Stimulated activated CD8-positive, alpha-beta memory T cell treated with anti-CD3 and anti-CD28 coated beads, Interleukin-15, amount 100 ng/mL, for 4 hours (primary cell): ENCODE measurements around the gene GCA.
A peak's percentile ranks its signal among the peaks of the same experiment; 100 is the strongest.

Source experiments
- DNase-seq, 2 donors: peaks; one replicate each; pipeline ENCODE4 v3.0.0-alpha.2; 2020; ENCODE audit warnings: low read depth in 2 of 2

Gene GCA, protein sequence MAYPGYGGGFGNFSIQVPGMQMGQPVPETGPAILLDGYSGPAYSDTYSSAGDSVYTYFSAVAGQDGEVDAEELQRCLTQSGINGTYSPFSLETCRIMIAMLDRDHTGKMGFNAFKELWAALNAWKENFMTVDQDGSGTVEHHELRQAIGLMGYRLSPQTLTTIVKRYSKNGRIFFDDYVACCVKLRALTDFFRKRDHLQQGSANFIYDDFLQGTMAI

GRCh38 chr2:162343824-162344616, at the start of gene GCA:
Gene GCA, plus strand, starts transcription at chr2:162344132. Its CDS starts 117 bp downstream, at chr2:162344249.
- peak; percentile 95 to 96 for DNase-seq

DNA sequence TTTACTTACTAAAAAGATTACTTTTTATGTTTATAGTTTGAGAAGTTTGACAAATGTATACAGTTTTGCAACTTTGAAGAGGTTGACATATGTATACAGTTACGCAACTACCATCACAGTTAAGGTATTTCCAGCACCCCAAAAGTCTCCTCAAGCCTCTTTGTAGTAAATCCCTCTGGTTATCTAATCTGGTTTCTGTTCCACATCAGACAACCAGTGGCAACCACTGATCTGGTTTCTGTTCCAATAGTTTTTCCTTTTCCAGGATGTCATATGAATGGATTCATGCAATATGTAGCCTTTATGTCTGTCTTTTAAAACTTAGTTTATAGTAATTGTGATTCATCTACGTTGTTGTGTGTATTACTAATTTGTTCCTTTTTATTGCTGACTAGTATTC, 48.9 kb upstream of the GCA start:
- no peak for DNase-seq

GRCh38 chr2:162297925-162298552, 45.9 kb upstream of the GCA start:
- peak in 1 of 2 donors; percentile 15 for DNase-seq

DNA sequence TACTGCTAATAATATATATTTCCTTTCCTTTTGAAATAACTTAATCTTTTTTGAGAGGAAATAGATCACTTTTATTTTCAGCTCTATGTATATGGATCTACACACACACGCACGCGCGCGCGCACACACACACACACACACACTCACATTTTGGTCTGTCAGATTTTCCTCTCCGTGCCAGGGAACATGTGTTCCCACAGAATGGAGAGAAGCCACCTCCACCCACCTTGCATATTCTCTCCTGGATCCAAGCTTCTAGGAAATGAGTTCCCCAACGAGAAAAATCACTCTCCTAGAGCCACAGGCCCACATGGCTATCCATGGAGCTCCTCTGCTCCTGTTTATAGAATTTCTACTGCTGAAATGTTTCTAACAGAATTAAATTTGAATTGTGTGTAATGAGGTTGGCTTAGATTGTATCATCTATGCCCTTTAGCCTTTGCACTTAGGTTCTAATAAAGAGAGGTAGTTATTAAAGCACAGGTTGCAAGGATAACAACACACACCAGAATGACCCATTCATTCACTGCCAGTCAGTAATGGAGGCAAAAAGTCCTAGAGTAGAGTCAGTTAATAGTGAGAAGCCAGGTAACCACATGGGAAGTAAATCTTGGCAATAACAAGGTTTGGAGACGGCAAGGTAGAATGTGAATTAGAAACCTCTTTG, 45.1 kb upstream of the GCA start:
- DNase-seq: no peak

DNA sequence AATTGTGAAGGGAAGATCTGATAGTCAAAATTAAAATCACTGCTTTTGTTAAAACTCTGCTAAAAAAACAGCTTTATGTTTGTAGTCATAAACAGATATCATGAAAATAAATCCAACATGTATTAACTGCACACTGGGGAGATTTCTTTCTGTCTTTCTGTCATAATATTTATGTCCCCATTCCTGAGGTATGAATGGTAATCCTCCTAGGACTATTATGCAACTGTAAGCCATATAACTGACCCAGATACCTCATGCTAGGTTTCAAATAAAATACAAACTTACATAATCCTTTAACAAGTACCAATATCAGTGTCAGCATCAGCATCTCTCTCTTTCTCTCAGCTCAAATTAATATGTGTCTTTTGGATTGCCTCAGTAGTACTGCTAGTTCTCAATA, 43.7 kb upstream of the GCA start:
- DNase-seq: no peak

DNA sequence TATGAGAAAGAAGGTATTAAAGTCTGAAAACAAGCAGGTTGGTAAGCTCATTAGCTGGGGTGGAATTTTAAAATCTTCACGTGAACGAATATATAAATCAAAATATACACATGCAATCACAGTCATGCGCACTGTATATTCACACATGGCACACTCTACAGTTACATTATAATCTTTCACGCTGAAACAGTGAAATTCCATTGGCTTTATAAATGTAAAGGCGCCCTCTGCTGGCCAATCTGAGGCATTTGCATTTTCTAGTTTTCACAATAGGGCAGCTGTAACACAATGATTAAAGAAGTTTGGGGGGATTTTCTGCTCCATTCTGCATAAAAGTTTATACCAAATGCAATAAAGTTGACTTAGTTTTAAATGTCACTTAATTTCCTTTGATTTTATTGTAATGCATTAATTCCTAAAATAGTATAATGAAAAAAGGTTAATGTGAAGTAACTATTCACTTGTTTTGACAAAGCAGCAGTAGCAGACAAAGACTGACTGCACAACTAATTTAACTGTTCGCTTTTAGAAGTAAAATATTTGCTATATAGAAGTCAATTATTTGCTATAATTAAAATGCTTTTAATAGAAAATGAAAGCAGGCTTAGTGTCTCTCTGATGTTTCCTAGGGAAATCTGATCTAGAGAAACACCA, 42.7 kb upstream of the GCA start:
- DNase-seq: peak in 1 of 2 donors; percentile 29

GRCh38 chr2:162301877-162302276, 42.1 kb upstream of the GCA start:
- DNase-seq: no peak

GRCh38 chr2:162305901-162306300, 38.0 kb upstream of the GCA start:
- no peak for DNase-seq

- DNase-seq: no peak
Measured at GRCh38 chr2:162308747-162309503, 35.0 kb upstream of the GCA start.

DNA sequence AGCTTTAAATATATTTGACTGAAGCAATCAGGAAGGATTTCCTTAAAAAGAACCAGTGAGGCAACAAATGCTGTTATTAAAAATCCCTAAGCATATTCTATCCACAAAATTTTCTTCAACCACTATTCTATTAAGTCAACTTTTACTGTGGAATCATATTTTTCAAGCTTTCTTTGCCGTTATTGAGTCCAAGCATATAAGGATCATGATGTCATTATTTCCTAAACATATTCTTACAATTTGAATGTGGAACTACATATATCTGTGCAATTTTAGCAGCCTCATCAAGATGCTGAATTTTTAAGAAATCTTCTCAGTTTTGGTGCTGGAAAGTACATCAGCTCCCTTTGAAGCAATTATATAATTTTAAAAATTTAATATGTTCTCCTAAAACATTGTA, 31.1 kb upstream of the GCA start:
- DNase-seq: no peak

GRCh38 chr2:162315938-162316337, 28.0 kb upstream of the GCA start:
- no peak for DNase-seq

- no peak for DNase-seq
Measured at GRCh38 chr2:162316590-162316989, 27.3 kb upstream of the GCA start.

DNA sequence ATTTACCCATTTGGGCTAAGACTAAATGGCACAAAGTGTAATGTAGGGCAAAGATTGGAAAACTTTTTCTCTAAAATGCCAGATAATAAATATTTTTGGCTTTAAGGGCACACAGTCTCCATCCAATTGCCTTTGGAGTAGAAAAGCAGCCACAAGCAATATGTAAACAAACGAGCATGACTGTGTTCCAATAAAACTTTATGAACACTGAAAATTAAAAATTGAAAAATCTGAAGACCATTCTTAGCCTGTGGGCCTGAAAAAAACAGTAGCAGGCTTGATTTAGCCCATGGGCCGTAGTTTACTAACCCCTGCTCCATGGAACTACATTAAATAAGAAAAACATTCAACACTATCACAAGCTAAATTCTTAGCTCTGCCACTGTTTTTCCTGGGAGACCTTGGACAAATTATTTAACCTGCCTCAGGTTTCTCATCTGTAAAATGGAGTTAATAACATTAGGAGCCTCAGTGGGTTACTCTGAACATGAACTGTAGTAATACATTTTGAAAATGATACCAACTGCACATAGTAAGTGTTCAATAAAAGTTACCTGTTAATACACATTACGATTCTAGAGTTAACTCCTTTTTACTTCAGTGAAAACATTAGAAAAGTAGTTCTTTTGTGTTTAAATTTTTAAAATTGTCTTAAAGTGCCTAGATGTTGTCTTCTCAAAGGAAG, 26.7 kb upstream of the GCA start:
- DNase-seq: no peak

DNA sequence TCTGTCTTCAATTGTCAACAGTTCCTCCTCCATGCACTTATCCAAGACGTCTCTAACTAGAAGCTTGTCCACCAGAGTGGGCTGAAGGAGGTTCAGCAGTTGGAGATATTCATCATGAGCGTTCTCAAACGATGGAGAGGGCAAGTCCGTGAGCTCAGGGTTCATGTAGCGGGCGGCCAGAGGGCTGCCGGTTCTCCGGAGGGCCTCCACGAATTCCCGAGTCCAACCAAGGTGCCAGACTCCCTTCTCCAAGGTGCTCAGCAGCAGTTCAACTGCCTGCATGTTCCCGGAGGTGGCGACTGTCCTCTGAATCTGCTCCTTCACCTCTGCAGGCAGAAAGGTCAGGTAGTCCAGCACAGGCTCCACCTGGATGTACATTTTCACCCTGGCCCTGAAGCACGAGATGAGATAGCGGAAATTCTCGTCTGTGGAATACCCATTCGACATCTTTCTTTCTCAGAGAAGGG, 26.0 kb upstream of the GCA start:
- no peak for DNase-seq

DNA sequence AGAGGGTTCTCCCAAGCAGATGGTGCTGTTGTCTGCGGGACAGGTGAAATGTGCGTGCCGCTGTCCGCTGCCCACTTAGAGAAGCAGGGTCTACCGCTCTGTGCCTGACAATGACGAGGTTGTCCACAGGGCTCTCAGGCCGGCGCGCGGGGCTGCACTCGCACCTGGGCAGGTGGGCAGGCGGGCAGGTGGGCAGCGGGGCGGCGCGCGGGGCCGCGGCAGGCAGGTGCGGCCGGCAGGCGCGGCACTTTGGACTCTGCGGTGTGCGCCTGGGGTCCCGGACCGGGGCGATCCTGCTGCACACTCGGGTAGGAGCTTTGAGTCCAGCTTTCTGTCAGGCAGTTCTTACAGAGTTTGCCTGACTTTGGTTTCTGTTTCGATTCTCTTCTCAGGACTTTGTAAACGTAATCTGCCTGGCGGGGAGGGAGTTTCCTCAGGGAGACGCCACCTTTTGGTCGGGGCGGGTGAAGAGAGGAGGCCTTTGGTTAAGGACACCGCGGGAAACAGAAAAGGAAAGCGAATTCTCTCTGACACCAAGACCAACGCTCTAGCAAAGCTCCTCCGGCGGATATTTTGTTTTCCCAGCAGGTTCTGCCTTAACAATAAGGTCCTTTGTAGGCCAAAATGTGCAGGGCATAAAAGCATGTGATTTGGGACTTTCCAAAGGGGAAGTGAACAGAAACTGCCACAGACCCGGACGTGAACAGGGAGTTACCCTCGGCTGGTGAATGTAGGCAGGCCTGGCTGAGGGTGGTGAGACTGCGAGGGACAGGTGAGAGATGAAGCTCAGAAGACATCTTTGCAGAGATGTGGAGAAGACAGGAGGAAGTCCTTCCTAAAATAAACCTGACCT, 25.4 kb upstream of the GCA start, which contains the start of gene IFIH1:
Gene IFIH1 (minus strand): TSS at position 357 of the 853 bp plus-strand sequence. CDS start 377 bp downstream, outside the sequence.
- peak; percentile 50 to 53 for DNase-seq

DNA sequence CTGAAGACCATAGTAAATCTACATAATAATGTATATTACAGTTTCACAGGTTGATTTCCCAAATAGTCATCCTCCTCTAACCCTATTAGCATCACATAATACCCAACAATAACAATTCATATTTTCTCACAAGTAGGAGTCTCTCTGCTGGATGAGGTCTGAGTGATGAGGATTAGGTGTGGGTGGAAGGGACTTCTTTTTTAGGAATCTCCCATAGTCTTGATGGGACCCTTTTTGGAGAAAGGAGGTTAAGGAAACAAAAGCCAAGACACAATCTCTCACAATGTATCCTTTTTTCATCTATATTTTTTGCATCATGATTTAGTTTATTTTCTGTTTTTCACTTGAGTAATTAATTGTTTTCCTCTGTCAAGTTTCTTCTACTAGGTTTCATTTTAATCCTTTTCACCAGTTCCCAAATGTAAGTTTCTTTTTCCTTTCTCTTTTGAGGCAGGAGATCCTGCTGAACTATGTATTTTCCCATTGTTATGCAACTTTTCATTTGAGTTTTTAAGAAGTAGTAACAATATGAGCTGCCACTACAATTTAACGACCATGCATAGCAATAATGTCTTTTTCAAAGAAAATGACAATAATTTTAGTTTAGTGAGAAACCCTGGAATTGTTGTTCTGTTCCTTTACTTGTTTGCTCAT, 22.9 kb upstream of the GCA start:
- DNase-seq: no peak

DNA sequence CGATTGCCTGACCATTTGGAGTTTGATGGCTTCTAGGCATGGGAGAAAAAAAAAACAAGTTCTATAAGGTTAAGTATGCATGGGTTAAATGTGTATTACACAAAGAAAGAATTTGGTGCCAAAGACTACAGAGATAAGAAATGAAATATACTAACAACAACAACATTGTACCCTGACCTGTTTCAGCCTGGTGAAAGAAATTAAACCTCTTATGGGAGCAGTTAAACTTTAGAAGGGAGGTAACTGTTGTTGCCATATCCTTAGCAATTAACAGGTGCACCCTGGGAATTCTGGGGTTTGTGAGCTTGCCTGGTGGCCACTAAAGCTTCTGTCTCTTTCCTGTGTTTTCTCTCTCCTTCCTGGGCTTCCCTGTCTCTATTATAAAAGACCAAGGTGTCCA, 19.0 kb upstream of the GCA start:
- DNase-seq: no peak

- no peak for DNase-seq
Measured at GRCh38 chr2:162327134-162327769, 16.7 kb upstream of the GCA start.
